GM18858 (cell line): ENCODE data around the gene EML6.
"Not testable (repeated sequence)": the region's sequence is repeated elsewhere in the genome, so short reads cannot be mapped to it uniquely, and the experiment has no call there.

Source experiments
- ATAC-seq: cut with Tn5 transposase; IDR thresholded peaks from one replicate; pipeline ENCODE4 v1.9.1; 2021; ENCODE audit not compliant: unreplicated experiment

The EML6 gene

GRCh38 chr2:54839461-54840255 lies 116.2 kb downstream of the EML6 start:
- ATAC-seq, result no peak

- ATAC-seq, result no peak
Observed at GRCh38 chr2:54840559-54841468, 117.4 kb downstream of the EML6 start.

- not testable (repeated sequence) for ATAC-seq
Observed at GRCh38 chr2:54841500-54841899, 118.0 kb downstream of the EML6 start.

GRCh38 chr2:54845094-54845493 lies 121.6 kb downstream of the EML6 start:
- ATAC-seq, result no peak

- peak; percentile 44 for ATAC-seq
Observed at GRCh38 chr2:54845514-54845913, 122.1 kb downstream of the EML6 start.

- ATAC-seq, result no peak
Observed at GRCh38 chr2:54850171-54851122, 127.0 kb downstream of the EML6 start.

- ATAC-seq, result no peak
Observed at GRCh38 chr2:54853616-54854310, 130.3 kb downstream of the EML6 start.

GRCh38 chr2:54855434-54855833 lies 132.0 kb downstream of the EML6 start:
- no peak for ATAC-seq

- ATAC-seq, result no peak
Observed at GRCh38 chr2:54858021-54858681, 134.7 kb downstream of the EML6 start.

- ATAC-seq, result no peak
Observed at GRCh38 chr2:54859416-54859815, 136.0 kb downstream of the EML6 start.

GRCh38 chr2:54859997-54860701 lies 136.7 kb downstream of the EML6 start:
- ATAC-seq, result no peak

- no peak for ATAC-seq
Observed at GRCh38 chr2:54862229-54862628, 138.8 kb downstream of the EML6 start.

GRCh38 chr2:54862742-54863141 lies 139.3 kb downstream of the EML6 start:
- ATAC-seq, result no peak

- ATAC-seq, result no peak
Observed at GRCh38 chr2:54863660-54864059, 140.2 kb downstream of the EML6 start.

- ATAC-seq, result no peak
Observed at GRCh38 chr2:54864096-54864495, 140.6 kb downstream of the EML6 start.

- no peak for ATAC-seq
Observed at GRCh38 chr2:54864727-54865126, 141.3 kb downstream of the EML6 start.

GRCh38 chr2:54866179-54866578 lies 142.7 kb downstream of the EML6 start:
- ATAC-seq, result no peak

- ATAC-seq, result peak; percentile 92
Observed at GRCh38 chr2:54866868-54867267, 143.4 kb downstream of the EML6 start.

GRCh38 chr2:54867457-54867856 lies 144.0 kb downstream of the EML6 start:
- peak; percentile 25 for ATAC-seq
